ENCODE data around the gene RSAD1.

Gene RSAD1

DNA sequence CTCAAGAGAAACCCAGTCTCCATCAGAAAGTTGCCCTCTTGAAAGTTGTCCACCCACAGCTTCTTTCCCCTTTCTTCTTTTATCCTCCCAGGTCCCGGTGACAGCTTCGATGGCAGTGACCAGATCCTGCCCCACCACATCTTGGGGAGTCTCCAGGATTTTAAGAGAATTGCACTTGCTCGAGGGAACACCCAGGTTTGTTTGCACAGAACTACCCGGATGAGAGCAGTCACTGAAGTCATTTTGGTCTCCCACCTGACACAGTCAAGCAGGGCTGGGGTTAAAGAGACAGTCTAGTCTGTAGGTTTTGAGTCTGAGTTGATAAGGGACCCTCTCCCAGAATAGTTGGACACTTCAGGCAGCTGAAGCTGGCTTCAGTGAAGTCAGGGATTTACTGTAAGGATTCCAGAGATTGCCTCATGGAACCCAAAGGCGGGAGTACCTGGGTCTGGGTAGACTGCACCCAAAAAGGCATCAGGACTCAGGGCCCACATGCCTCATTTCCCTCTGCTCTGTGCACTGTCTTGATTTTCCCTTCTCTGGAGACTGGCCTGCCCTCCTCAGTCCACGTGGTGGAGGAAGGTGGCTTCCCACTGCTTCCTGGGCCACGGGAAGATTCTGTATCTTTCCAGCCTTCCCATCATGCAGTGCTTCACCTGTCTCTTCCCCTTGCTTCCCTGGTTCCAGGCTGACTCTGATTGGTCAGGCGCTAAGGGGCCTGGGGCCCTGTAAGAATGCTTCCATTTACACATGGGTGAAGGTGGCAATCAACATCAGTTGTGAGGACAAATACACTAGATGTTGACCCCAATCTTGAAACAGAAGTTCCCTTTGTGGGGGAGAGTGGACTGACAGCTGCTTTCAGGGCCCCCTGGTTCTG, 39.1 kb downstream of the RSAD1 start:
- CTCF ChIA-PET: interaction anchor here (0.5 to 3.2 kb wide), 4 partner anchors 16 to 168 kb away, joined by 3 to 16 read pairs (median 6); partner anchors contain the start of gene RSAD1
- Histone ChIP-seq H3K27ac (ENCODE audit: extremely low read depth, low read depth, low read length) (no peak overlapping the region), H3K4me3 (ENCODE audit: low read depth, low read length) (no peak overlapping the region), H3K4me1 (ENCODE audit: control insufficient read depth, insufficient read depth, low read length) (no peaks in the 10 kb centered on the region), H3K9me3 (ENCODE audit: control insufficient read depth, insufficient read depth, low read depth, low read length) (no peaks in the 10 kb centered on the region), H3K36me3 (ENCODE audit: control insufficient read depth in 2 of 2, insufficient read depth in 1 of 2, low read length in 2 of 2) (no peaks in the 10 kb centered on the region)
- no peak for TF ChIP-seq ZBTB7A (tag by site-specific recombination; IDR thresholded peaks at IDR 0.05; ENCODE audit: low read depth)
- TF ChIP-seq ZNF350 (tag by site-specific recombination; IDR thresholded peaks at IDR 0.05): no peak
- TF ChIP-seq ZNF837 (tag by site-specific recombination; IDR thresholded peaks at IDR 0.05): no peak
- TF ChIP-seq EGR2 (tag by site-specific recombination; IDR thresholded peaks at IDR 0.05; ENCODE audit: low read depth): no peak
- TF ChIP-seq, protein P1, sequence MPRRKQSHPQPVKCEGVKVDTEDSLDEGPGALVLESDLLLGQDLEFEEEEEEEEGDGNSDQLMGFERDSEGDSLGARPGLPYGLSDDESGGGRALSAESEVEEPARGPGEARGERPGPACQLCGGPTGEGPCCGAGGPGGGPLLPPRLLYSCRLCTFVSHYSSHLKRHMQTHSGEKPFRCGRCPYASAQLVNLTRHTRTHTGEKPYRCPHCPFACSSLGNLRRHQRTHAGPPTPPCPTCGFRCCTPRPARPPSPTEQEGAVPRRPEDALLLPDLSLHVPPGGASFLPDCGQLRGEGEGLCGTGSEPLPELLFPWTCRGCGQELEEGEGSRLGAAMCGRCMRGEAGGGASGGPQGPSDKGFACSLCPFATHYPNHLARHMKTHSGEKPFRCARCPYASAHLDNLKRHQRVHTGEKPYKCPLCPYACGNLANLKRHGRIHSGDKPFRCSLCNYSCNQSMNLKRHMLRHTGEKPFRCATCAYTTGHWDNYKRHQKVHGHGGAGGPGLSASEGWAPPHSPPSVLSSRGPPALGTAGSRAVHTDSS (tag by site-specific recombination; IDR thresholded peaks at IDR 0.05): no peak
- no peak for TF ChIP-seq ZNF785 (tag by site-specific recombination; IDR thresholded peaks at IDR 0.05)
- TF ChIP-seq, protein P2, sequence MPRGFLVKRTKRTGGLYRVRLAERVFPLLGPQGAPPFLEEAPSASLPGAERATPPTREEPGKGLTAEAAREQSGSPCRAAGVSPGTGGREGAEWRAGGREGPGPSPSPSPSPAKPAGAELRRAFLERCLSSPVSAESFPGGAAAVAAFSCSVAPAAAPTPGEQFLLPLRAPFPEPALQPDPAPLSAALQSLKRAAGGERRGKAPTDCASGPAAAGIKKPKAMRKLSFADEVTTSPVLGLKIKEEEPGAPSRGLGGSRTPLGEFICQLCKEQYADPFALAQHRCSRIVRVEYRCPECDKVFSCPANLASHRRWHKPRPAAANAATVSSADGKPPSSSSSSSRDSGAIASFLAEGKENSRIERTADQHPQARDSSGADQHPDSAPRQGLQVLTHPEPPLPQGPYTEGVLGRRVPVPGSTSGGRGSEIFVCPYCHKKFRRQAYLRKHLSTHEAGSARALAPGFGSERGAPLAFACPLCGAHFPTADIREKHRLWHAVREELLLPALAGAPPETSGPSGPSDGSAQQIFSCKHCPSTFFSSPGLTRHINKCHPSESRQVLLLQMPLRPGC (tag by site-specific recombination; IDR thresholded peaks at IDR 0.05): no peak
- TF ChIP-seq ZEB2 (tag by site-specific recombination; IDR thresholded peaks at IDR 0.05): no peak
- TF ChIP-seq ZNF398 (tag by site-specific recombination; IDR thresholded peaks at IDR 0.05): no peak
- TF ChIP-seq ZNF560 (tag by site-specific recombination; IDR thresholded peaks at IDR 0.05; ENCODE audit: borderline replicate concordance): no peak
- TF ChIP-seq, protein P3, sequence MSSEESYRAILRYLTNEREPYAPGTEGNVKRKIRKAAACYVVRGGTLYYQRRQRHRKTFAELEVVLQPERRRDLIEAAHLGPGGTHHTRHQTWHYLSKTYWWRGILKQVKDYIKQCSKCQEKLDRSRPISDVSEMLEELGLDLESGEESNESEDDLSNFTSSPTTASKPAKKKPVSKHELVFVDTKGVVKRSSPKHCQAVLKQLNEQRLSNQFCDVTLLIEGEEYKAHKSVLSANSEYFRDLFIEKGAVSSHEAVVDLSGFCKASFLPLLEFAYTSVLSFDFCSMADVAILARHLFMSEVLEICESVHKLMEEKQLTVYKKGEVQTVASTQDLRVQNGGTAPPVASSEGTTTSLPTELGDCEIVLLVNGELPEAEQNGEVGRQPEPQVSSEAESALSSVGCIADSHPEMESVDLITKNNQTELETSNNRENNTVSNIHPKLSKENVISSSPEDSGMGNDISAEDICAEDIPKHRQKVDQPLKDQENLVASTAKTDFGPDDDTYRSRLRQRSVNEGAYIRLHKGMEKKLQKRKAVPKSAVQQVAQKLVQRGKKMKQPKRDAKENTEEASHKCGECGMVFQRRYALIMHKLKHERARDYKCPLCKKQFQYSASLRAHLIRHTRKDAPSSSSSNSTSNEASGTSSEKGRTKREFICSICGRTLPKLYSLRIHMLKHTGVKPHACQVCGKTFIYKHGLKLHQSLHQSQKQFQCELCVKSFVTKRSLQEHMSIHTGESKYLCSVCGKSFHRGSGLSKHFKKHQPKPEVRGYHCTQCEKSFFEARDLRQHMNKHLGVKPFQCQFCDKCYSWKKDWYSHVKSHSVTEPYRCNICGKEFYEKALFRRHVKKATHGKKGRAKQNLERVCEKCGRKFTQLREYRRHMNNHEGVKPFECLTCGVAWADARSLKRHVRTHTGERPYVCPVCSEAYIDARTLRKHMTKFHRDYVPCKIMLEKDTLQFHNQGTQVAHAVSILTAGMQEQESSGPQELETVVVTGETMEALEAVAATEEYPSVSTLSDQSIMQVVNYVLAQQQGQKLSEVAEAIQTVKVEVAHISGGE (tag by site-specific recombination; conservative IDR thresholded peaks at IDR 0.05; ENCODE audit: low read depth): no peak
- TF ChIP-seq HOXD13 (CRISPR knock-in tag; IDR thresholded peaks at IDR 0.05; ENCODE audit: borderline replicate concordance): no peak
- no peak for TF ChIP-seq ZNF404 (tag by site-specific recombination; IDR thresholded peaks at IDR 0.05)
- TF ChIP-seq ZFHX2 (tag by site-specific recombination; conservative IDR thresholded peaks at IDR 0.05): no peak
- no peak for TF ChIP-seq ZNF768 (tag by site-specific recombination; IDR thresholded peaks at IDR 0.05)
- TF ChIP-seq ZBTB21 (tag by site-specific recombination; IDR thresholded peaks at IDR 0.05): no peak
- POLR2A ChIA-PET: interaction anchor here (0.5 to 1.1 kb wide), 2 partner anchors 10 to 316 kb away, joined by 3 to 4 read pairs; partner anchors contain the start of gene COL1A1
